GM12801 (cell line): ENCODE data around the gene CACNA1C.

Experiments
- CTCF ChIP-seq: IDR thresholded peaks from one replicate; pipeline ENCODE4 v1.5.1; 2011; ENCODE audit warnings: control low read depth; ENCODE audit not compliant: insufficient read length; ENCODE audit errors: extremely low read depth

Gene CACNA1C

GRCh38 chr12:2555487-2556082 lies 502.8 kb downstream of the CACNA1C start:
- no peak for TF ChIP-seq CTCF

- no peak for TF ChIP-seq CTCF
These were observed 504.8 kb downstream of the CACNA1C start for GRCh38 chr12:2557597-2557996.

- TF ChIP-seq CTCF = no peak
These were observed 507.1 kb downstream of the CACNA1C start for GRCh38 chr12:2559931-2560330.

- TF ChIP-seq CTCF = no peak
These were observed 507.6 kb downstream of the CACNA1C start for GRCh38 chr12:2560356-2560755.

- no peak for TF ChIP-seq CTCF
These were observed 508.6 kb downstream of the CACNA1C start for GRCh38 chr12:2561367-2561766.

- no peak for TF ChIP-seq CTCF
These were observed 509.6 kb downstream of the CACNA1C start for GRCh38 chr12:2562400-2562799.

- TF ChIP-seq CTCF = no peak
These were observed 510.9 kb downstream of the CACNA1C start for GRCh38 chr12:2563709-2564108.
